Measurements from ENCODE around the gene UQCR11.

UQCR11 gene

GRCh38 chr19:1598777-1599459, 6.3 kb downstream of the UQCR11 start:
- peak overlapping the region in 3 of 11 experiments; percentile 9 to 35 (median 23); a peak in 2 of 22 replicates for H3K9ac ChIP-seq
- H3K27me3 ChIP-seq: no peaks in the 10 kb centered on the region
- H3K4me1 ChIP-seq: peaks cover 26 to 48% (median 38%) of the 10 kb centered on the region in 10 experiments
- H3K36me3 ChIP-seq: peaks cover 54 to 92% (median 73%) of the 10 kb centered on the region in 11 experiments
- H3K4me3 ChIP-seq: no peak overlapping the region
- peak overlapping the region in 1 of 11 experiments; percentile 29; a peak in 1 of 22 replicates for H3K27ac ChIP-seq
- H3K4me2 ChIP-seq: no peak overlapping the region
- TF ChIP-seq Cebpa-rat (IDR thresholded peaks at IDR 0.05): no peak
- peaks cover 0 to 6% (median 0%) of the 10 kb centered on the region in 11 experiments; a peak in 4 of 22 replicates for H3K9me3 ChIP-seq (replicated peaks in 1 of 11)
- H4K20me1 ChIP-seq: peaks cover 52 to 91% (median 68%) of the 10 kb centered on the region in 11 experiments; a peak in 21 of 22 replicates

GRCh38 chr19:1593501-1593772, 11.8 kb downstream of the UQCR11 start:
- H3K27ac ChIP-seq: peak overlapping the region in 9 of 11 experiments; percentile 62 to 100 (median 99); a peak in 14 of 22 replicates

GRCh38 chr19:1592755-1593500, 12.3 kb downstream of the UQCR11 start, which contains the start of gene MBD3:
Gene MBD3, minus strand, starts transcription at chr19:1592865. Its CDS starts 234 bp downstream, at chr19:1592631.
- Histone ChIP-seq H3K4me3 (peak within 1 kb of the TSS; percentile 81 to 99 (median 94)), H4K20me1 (peaks cover 27 to 59% (median 41%) of the 10 kb centered on the region in 11 experiments; a peak in 21 of 22 replicates), H3K27ac (peak within 1 kb of the TSS; percentile 96 to 100 (median 99)), H3K4me2 (peak within 1 kb of the TSS; percentile 90 to 100 (median 94)), H3K9ac (peak within 1 kb of the TSS; percentile 96 to 100 (median 99)), H3K4me1 (peaks cover 18 to 42% (median 35%) of the 10 kb centered on the region in 10 experiments), H3K36me3 (peaks cover 33 to 67% (median 46%) of the 10 kb centered on the region in 11 experiments), H3K27me3 (no peaks in the 10 kb centered on the region), H3K9me3 (replicated peaks in 1 of 11) (peaks cover 0 to 3% (median 0%) of the 10 kb centered on the region in 11 experiments; a peak in 4 of 22 replicates)
- no peak for TF ChIP-seq Cebpa-rat (IDR thresholded peaks at IDR 0.05)

More at GRCh38 chr19:1593501-1593772, 11.8 kb downstream of the UQCR11 start:
- Histone ChIP-seq H3K9ac (peak overlapping the region; percentile 87 to 100 (median 99); a peak in 21 of 22 replicates), H3K4me2 (peak overlapping the region; percentile 83 to 93 (median 89)), H3K36me3 (peaks cover 33 to 67% (median 48%) of the 10 kb centered on the region in 11 experiments), H3K4me1 (peaks cover 18 to 43% (median 33%) of the 10 kb centered on the region in 10 experiments), H3K9me3 (replicated peaks in 1 of 11) (peaks cover 0 to 6% (median 0%) of the 10 kb centered on the region in 11 experiments; a peak in 4 of 22 replicates), H3K27me3 (no peaks in the 10 kb centered on the region), H3K4me3 (peak overlapping the region; percentile 69 to 99 (median 90); a peak in 19 of 20 replicates), H4K20me1 (peaks cover 32 to 59% (median 41%) of the 10 kb centered on the region in 11 experiments; a peak in 21 of 22 replicates)
- TF ChIP-seq Cebpa-rat (IDR thresholded peaks at IDR 0.05): no peak

GRCh38 chr19:1592024-1592754, 13.1 kb downstream of the UQCR11 start:
- H3K9me3 ChIP-seq (replicated peaks in 1 of 11): no peaks in the 10 kb centered on the region
- peak overlapping the region; percentile 81 to 99 (median 94) for H3K4me3 ChIP-seq
- peak overlapping the region; percentile 96 to 100 (median 99) for H3K27ac ChIP-seq
- H3K36me3 ChIP-seq: peaks cover 26 to 67% (median 45%) of the 10 kb centered on the region in 11 experiments
- H3K4me2 ChIP-seq: peak overlapping the region; percentile 85 to 100 (median 94)
- TF ChIP-seq Cebpa-rat (IDR thresholded peaks at IDR 0.05): no peak
- H4K20me1 ChIP-seq: peaks cover 26 to 59% (median 42%) of the 10 kb centered on the region in 11 experiments; a peak in 20 of 22 replicates
- peaks cover 18 to 36% (median 29%) of the 10 kb centered on the region in 10 experiments for H3K4me1 ChIP-seq
- H3K27me3 ChIP-seq: no peaks in the 10 kb centered on the region
- H3K9ac ChIP-seq: peak overlapping the region; percentile 96 to 100 (median 99)

- TF ChIP-seq Cebpa-rat (IDR thresholded peaks at IDR 0.05): no peak
- H3K4me1 ChIP-seq: peaks cover 18 to 37% (median 27%) of the 10 kb centered on the region in 10 experiments
- peak overlapping the region; percentile 85 to 100 (median 94) for H3K4me2 ChIP-seq
These were observed 13.7 kb downstream of the UQCR11 start for GRCh38 chr19:1591421-1592023.

GRCh38 chr19:1590641-1591397, 14.4 kb downstream of the UQCR11 start:
- H3K9ac ChIP-seq: peak overlapping the region; percentile 96 to 100 (median 99)
- peak overlapping the region; percentile 81 to 99 (median 94) for H3K4me3 ChIP-seq
- peak overlapping the region; percentile 85 to 100 (median 94) for H3K4me2 ChIP-seq
- peaks cover 19 to 67% (median 45%) of the 10 kb centered on the region in 11 experiments for H3K36me3 ChIP-seq
- no peaks in the 10 kb centered on the region for H3K27me3 ChIP-seq
- H3K27ac ChIP-seq: peak overlapping the region; percentile 96 to 100 (median 99)
- H3K9me3 ChIP-seq (replicated peaks in 1 of 11): no peaks in the 10 kb centered on the region
- peaks cover 26 to 62% (median 53%) of the 10 kb centered on the region in 11 experiments; a peak in 20 of 22 replicates for H4K20me1 ChIP-seq
- H3K4me1 ChIP-seq: peaks cover 18 to 37% (median 27%) of the 10 kb centered on the region in 10 experiments
- TF ChIP-seq Cebpa-rat (IDR thresholded peaks at IDR 0.05): no peak

More at GRCh38 chr19:1591421-1592023, 13.7 kb downstream of the UQCR11 start:
- peak overlapping the region; percentile 96 to 100 (median 99) for H3K27ac ChIP-seq
- peak overlapping the region; percentile 96 to 100 (median 99) for H3K9ac ChIP-seq
- no peaks in the 10 kb centered on the region for H3K9me3 ChIP-seq (replicated peaks in 1 of 11)
- H3K4me3 ChIP-seq: peak overlapping the region; percentile 81 to 99 (median 94)
- H3K36me3 ChIP-seq: peaks cover 19 to 67% (median 45%) of the 10 kb centered on the region in 11 experiments
- H4K20me1 ChIP-seq: peaks cover 26 to 62% (median 45%) of the 10 kb centered on the region in 11 experiments; a peak in 20 of 22 replicates
- H3K27me3 ChIP-seq: no peaks in the 10 kb centered on the region

- Histone ChIP-seq H3K4me1 (peaks cover 18 to 33% (median 22%) of the 10 kb centered on the region in 10 experiments), H3K27ac (peak overlapping the region in 4 of 11 experiments; percentile 1 to 17 (median 12); a peak in 2 of 22 replicates), H3K4me3 (no peak overlapping the region), H3K9me3 (replicated peaks in 1 of 11) (no peaks in the 10 kb centered on the region), H3K4me2 (no peak overlapping the region), H3K27me3 (no peaks in the 10 kb centered on the region), H4K20me1 (peaks cover 26 to 85% (median 78%) of the 10 kb centered on the region in 11 experiments; a peak in 20 of 22 replicates), H3K9ac (peak overlapping the region in 6 of 11 experiments; percentile 16 to 45 (median 28); a peak in 5 of 22 replicates), H3K36me3 (peaks cover 31 to 76% (median 72%) of the 10 kb centered on the region in 11 experiments)
- TF ChIP-seq Cebpa-rat (IDR thresholded peaks at IDR 0.05): no peak
These were observed 17.4 kb downstream of the UQCR11 start for GRCh38 chr19:1587872-1588271.

All from BLaER1 treated with 17β-estradiol and CSF1 and Interleukin-3, amounts not matched to agents 10 nM and 100 nM (cell line).